ENCODE results near the gene BPIFB3. TPM values are rescaled to one million over a fixed set of nuclear protein-coding genes. Genes with fewer than 3 reads are reported as not detected.

The BPIFB3 gene
- total and polyA plus RNA-seq, 2 of the 13 experiments (the other 11 are each of a cell fraction or from before 2014, with no cell fraction given), result 0.09 TPM; not detected in 1

DNA sequence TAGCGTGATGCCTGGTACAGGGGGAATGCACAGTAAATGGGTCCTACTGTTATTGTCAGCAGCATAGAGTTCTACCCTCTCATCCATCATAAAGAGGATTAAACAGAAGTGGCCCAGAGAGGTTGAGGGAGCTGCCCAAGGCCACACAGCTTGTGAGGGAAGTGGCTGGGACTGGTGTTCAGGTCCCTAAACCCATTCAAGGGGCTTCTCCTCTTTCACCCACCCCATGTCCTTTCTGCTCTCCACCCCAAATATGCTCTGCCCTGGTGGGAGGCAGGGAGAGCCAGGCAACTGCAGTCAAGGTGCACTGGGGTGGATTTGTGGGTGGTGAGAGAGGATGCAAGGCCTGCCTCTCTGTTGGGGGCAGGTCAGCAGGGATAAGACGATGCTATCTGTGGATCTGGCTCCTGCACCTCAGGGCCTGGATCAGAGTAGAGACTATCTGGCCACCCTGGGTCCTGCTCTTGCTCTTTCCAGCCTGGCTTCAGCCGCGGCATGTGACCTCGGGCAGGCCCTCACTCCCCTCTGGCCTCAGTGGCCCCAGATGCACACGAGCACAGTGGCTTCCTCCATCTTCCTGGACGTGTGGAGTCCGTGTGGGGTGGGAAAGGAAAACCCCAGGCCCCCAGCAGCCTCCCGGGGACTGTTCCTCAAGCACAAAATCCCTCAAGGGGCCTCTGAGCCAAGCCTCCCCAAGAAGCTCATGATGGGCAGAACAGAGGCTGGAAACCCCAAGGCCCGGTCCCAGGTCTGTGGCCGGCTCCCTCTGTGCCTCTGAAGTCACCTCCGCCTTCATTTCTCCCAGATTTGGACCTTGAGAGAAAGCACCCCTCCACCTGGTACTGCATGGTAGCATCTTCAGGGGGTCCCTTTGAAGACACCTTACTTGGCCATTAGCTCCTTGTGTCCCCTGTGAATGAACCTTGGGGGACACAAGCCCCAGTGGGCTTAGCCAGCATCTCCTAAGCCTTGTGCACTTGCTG, 25.6 kb upstream of the BPIFB3 start (continued):
- TF ChIP-seq, protein P1, sequence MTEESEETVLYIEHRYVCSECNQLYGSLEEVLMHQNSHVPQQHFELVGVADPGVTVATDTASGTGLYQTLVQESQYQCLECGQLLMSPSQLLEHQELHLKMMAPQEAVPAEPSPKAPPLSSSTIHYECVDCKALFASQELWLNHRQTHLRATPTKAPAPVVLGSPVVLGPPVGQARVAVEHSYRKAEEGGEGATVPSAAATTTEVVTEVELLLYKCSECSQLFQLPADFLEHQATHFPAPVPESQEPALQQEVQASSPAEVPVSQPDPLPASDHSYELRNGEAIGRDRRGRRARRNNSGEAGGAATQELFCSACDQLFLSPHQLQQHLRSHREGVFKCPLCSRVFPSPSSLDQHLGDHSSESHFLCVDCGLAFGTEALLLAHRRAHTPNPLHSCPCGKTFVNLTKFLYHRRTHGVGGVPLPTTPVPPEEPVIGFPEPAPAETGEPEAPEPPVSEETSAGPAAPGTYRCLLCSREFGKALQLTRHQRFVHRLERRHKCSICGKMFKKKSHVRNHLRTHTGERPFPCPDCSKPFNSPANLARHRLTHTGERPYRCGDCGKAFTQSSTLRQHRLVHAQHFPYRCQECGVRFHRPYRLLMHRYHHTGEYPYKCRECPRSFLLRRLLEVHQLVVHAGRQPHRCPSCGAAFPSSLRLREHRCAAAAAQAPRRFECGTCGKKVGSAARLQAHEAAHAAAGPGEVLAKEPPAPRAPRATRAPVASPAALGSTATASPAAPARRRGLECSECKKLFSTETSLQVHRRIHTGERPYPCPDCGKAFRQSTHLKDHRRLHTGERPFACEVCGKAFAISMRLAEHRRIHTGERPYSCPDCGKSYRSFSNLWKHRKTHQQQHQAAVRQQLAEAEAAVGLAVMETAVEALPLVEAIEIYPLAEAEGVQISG (CRISPR knock-in tag; IDR thresholded peaks at IDR 0.05), result no peak
- TF ChIP-seq ZFP82 (CRISPR knock-in tag; IDR thresholded peaks at IDR 0.05; ENCODE audit: borderline replicate concordance) (no peak), ZNF878 (CRISPR knock-in tag; IDR thresholded peaks at IDR 0.05) (no peak), IKZF1 (IDR thresholded peaks at IDR 0.05) (no peak), HNRNPLL (IDR thresholded peaks at IDR 0.05; ENCODE audit: low read depth, low read length, poor library complexity, severe bottlenecking) (peak; percentile 42), TMF1 (CRISPR knock-in tag; IDR thresholded peaks at IDR 0.05; ENCODE audit: low read depth) (no peak), SSRP1 (CRISPR knock-in tag; IDR thresholded peaks at IDR 0.05) (no peak; the same call in 1 of the 2 replicates), TCF7 (IDR thresholded peaks at IDR 0.05; ENCODE audit: low read depth) (no peak), EEA1 (CRISPR knock-in tag; IDR thresholded peaks at IDR 0.05; ENCODE audit: borderline replicate concordance) (no peak), SMC3 (IDR thresholded peaks at IDR 0.05; ENCODE audit: low read length) (no peak), ZNF484 (CRISPR knock-in tag; IDR thresholded peaks at IDR 0.05; ENCODE audit: borderline replicate concordance, low read depth) (no peak), NR2F2 (IDR thresholded peaks at IDR 0.05; ENCODE audit: borderline replicate concordance, low read depth) (no peak), DR1 (CRISPR knock-in tag; IDR thresholded peaks at IDR 0.05) (0 out of 2 replicates have a peak, but pooled peaks have one; percentile 27), KLF9 (CRISPR knock-in tag; IDR thresholded peaks at IDR 0.05; ENCODE audit: low read depth) (no peak), SP1 (IDR thresholded peaks at IDR 0.05) (no peak), SP1 (CRISPR knock-in tag; IDR thresholded peaks at IDR 0.05) (no peak), ZNF263 (CRISPR knock-in tag; IDR thresholded peaks at IDR 0.05) (no peak), PRPF4 (IDR thresholded peaks at IDR 0.05; ENCODE audit: low read depth, low read length, poor library complexity, severe bottlenecking) (no peak), ZNF260 (CRISPR knock-in tag; IDR thresholded peaks at IDR 0.05; ENCODE audit: borderline replicate concordance, low read depth) (no peak), SP2 (CRISPR knock-in tag; IDR thresholded peaks at IDR 0.05) (0 out of 2 replicates have a peak, but pooled peaks have one; percentile 21), MED13 (CRISPR knock-in tag; IDR thresholded peaks at IDR 0.05) (0 out of 2 replicates have a peak, but pooled peaks have one; percentile 38), DNMT3B (CRISPR knock-in tag; conservative IDR thresholded peaks at IDR 0.05) (no peak)
- TF ChIP-seq, protein P2, sequence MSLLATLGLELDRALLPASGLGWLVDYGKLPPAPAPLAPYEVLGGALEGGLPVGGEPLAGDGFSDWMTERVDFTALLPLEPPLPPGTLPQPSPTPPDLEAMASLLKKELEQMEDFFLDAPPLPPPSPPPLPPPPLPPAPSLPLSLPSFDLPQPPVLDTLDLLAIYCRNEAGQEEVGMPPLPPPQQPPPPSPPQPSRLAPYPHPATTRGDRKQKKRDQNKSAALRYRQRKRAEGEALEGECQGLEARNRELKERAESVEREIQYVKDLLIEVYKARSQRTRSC (CRISPR knock-in tag; IDR thresholded peaks at IDR 0.05; ENCODE audit: low read depth), result no peak
- TF ChIP-seq, protein P3, sequence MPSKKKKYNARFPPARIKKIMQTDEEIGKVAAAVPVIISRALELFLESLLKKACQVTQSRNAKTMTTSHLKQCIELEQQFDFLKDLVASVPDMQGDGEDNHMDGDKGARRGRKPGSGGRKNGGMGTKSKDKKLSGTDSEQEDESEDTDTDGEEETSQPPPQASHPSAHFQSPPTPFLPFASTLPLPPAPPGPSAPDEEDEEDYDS (CRISPR knock-in tag; IDR thresholded peaks at IDR 0.05), result no peak
